Dermis microvascular lymphatic vessel endothelial cell (primary cell): ENCODE results near the gene INTS13. TPM values are rescaled to one million over a fixed set of nuclear protein-coding genes. Genes with fewer than 3 reads are reported as not detected.
"Not testable (repeated sequence)": the region's sequence is repeated elsewhere in the genome, so short reads cannot be mapped to it uniquely, and the experiment has no call there.

Source experiments
- DNase-seq, 2 donors: peaks; one replicate each; pipeline versions ENCODE4 v3.0.0 to v3.0.0-alpha.2; 2010; ENCODE audit warnings: low read depth in 2 of 2
- total RNA-seq: library from RNA; depleted of rRNA; stranded (reverse); fragments of >200 nt; gene quantifications from 2 replicates; pipeline ENCODE4 v1.2.1, GENCODE V29; 2014

INTS13 gene
- 18.2 and 22.7 TPM in 2 replicates for total RNA-seq

DNA sequence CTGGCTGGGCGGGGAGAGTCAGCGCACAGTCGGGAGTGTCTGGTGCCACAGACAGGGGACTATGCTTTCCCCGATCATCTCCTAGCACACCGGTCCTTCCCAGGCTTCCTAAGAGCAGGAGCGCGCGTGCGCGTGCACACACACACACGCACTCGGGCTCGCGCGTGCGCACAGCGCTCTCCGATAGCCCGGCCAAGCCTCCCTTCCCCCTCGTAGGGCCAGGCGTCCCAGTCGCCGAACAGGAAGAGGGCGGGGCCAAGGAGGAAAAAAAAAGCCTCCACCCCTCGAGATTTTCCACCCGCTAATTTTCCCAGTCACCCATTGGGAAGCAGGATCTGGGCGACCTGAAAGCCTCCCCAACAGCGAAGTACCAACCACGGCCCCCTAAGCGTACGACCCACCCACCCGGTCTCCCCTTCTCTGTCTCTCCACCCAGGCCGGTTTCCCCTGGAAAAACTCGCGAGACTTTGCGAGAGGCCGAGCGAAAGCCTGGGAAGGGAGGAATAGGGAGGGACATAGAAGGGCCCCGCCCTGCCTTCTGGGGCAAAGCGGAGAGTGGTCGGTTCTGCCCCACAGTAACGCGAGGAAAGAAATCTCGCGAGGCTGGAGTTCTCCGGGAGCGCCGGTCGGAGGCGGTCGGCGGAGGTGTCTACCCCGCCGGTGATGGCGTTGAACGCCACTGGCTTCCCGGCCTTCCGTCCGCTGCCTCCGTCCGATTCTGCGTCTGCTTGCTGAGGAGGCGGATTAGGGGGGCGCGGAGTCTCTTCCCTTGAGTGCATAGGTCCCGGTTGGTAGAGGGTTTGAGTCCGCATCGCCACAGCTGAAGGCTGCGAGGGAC lies at the start of gene INTS13, which contains the start of gene FGFR1OP2:
INTS13 (minus strand) TSS at position 119 of the 838 bp plus-strand sequence. CDS start 1,178 bp downstream, outside the sequence.
FGFR1OP2 (plus strand) TSS at position 608 of the 838 bp plus-strand sequence. CDS start 15,689 bp downstream, outside the sequence.
- peak; percentile 98 to 99 for DNase-seq

GRCh38 chr12:26982866-26983265 lies 45.1 kb upstream of the INTS13 start:
- DNase-seq, result no peak

- no peak for DNase-seq
These were observed 42.0 kb upstream of the INTS13 start for GRCh38 chr12:26979733-26980132.

- DNase-seq, result no peak
These were observed 41.0 kb upstream of the INTS13 start for GRCh38 chr12:26978801-26979200.

GRCh38 chr12:26976687-26977086 lies 38.9 kb upstream of the INTS13 start:
- no peak for DNase-seq

DNA sequence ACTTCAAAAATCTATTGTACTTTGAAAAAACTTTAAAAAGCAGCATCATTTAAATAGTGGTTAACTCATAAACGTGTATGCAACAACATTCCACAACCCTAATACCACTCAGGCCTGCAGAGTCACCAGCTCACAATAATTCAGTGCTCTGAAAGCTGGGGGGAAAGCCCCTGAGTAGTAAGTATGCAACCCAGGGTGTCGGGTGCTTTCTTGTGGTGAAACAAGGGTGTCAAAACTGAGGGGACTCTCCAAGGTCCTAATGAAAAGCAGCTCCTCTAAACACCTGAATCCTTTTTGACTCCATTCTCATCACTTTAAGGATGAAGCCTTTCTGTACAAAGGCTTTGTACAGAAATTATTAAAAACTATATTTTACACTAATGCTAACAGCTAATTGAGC lies 34.2 kb upstream of the INTS13 start:
- DNase-seq, result no peak

GRCh38 chr12:26970136-26970535 lies 32.4 kb upstream of the INTS13 start:
- no peak for DNase-seq

GRCh38 chr12:26966842-26967241 lies 29.1 kb upstream of the INTS13 start:
- DNase-seq, result no peak

DNA sequence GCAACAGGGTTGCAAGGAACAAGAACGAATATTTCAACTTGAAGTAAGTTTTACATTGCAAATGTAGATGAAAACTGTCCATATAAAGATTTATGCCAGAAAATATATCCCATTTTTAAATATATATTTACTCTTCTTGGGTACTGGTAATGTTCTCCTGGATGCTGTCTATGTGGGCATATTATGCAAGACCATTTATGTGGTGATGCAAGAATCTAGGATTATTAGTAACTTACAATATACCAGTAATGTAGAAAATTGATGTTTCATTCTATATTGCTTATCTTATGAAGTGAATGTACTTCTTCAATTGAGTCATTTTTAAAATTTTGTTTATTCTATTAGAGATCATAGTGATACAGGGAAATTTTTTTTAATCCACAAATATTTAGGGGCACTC lies 25.6 kb upstream of the INTS13 start:
- no peak for DNase-seq

GRCh38 chr12:26961803-26962202 lies 24.0 kb upstream of the INTS13 start:
- DNase-seq, result no peak

DNA sequence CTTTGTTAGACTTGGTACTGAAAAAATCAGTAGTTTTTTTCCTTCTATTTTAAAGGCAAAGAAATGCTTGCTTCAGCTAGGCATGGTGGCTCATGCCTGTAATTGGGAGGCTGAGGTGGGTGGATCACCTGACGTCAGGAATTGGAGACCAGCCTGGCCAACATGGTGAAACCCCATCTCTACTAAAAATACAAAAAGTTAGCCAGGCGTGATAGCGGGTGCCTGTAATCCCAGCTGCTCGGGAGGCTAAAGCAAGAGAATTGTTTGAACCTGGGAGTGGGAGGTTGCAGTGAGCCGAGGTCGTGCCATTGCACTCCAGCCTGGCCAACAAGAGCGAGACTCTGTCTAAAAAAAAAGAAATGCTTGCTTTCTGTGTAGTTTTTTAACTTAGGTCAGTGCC lies 23.6 kb upstream of the INTS13 start:
- not testable (repeated sequence) for DNase-seq

DNA sequence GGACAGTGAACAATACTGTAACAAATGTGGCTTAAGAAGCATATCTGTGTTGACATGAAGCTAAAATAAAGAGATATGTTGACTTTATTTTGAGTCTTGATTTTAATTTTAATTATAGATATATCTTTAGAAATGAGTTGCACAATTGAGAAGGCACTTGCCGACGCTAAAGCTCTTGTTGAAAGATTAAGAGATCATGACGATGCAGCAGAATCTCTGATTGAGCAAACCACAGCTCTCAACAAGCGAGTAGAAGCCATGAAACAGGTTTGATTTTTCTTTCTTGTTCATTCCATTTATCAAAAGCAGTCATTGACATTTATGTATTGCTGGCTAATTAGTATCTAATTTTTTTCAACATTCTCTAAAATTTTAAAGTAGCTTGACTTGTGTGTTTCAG lies 16.2 kb upstream of the INTS13 start:
- DNase-seq, result no peak

DNA sequence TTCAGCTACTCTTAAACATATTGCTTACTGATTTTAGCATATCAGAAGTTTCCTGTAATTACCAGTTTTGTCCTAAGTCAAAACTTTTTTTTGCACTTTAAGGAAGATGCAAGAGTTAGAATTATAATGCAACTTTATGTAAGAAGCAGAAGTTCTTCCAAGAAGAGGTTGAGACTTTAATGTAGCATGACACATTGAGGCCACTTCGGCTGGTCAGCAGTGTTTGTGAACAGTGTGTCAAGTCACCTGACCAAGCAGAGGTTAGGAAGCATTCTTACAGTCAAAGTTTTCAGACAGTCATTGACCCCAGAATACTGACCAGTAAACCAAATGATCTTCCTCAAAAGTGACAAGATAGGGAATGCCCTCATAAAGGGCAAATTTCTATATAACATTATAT lies 15.7 kb upstream of the INTS13 start:
- DNase-seq, result no peak

- DNase-seq, result no peak
These were observed 10.5 kb upstream of the INTS13 start for GRCh38 chr12:26948309-26948708.

DNA sequence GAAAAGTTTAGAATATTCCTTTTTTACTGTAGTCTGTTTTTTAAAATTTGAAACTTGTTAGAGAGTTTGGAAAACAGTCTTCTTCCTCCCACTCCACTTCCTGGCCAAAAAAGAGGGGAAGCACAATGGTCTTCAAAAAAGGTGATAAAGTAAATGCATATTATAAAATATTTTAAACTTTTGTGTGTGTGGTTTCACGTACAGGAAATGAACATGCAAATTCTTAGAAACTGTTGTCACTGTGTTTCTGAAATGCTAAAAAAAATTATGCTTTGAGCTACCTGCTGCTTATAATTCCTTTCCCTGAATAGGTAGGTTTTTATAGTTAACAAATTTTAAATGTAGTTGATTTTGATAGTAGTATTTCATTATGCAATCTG lies 3.4 kb upstream of the INTS13 start:
- peak in 1 of 2 donors; percentile 22 for DNase-seq

DNA sequence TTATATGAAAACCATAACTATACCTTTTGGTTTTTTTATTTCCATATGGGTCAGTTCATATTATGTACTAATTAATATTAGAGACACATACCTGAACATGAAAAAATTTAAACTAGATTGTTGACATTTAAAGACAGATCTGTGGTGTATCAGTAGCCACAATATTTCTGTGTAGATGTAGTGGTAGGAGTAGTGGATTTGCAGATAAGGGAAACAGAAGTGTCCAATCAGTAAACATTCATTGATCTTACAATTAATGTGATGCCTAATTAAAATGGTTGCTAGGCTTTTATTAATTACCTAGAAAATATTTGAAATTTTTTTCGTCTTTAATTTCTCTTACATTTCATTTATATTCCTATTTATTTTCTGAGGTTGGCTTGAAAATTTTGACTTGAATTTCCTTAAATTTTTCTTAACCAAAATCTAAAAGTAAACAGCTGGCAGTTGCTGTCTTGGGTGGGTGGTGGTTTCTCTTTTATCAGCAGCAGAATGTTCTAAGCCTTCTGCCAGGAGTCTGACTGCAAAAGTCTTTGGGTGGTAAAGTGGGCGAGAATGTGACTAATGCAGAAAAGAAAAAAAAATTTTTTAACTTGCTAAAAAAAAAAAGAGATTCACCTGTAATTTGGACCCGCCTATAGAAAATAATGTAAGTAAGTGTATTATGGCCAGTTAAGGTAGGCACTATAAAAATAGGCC lies 2.9 kb upstream of the INTS13 start:
- DNase-seq, result peak in 1 of 2 donors; percentile 22

DNA sequence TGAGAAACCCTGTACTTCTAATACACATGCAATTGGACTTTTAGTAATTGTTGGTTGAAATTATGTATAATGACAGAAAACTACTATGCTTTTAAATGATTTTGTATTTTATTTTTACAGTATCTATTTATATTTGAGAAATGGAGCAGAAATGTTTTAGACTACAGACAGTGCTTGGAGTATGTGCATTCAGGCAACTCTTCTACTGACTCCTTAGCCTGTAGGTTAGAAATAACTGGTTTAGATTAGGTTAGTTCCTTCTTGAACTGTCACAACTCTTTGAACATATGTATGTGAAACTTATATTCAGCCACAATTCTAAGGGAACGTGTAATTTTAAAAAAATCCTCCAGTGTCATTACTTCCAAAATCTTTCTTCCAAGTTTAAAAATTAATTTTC lies 2.2 kb upstream of the INTS13 start:
- DNase-seq, result no peak

- peak in 1 of 2 donors; percentile 22 for DNase-seq
These were observed 1.5 kb upstream of the INTS13 start for GRCh38 chr12:26939192-26939832.

DNA sequence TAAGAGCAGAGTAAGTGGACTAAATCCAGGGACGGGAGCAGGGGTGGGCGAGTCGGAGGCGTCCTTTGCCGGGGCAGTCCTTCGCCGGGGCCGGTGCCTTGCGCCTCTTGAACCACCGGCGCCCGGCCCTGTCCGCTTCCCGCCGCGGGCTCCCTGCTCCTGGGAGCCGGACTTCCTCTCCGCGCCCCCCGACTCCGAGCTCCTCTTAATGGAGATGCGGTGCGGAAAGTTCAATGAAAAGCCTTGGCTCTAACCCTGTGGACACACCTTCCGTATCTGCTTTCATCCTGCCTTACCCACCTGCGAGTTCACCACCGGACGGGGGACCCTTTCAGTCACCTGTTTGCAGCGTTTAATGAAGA lies 901 bp upstream of the INTS13 start:
- no peak for DNase-seq

DNA sequence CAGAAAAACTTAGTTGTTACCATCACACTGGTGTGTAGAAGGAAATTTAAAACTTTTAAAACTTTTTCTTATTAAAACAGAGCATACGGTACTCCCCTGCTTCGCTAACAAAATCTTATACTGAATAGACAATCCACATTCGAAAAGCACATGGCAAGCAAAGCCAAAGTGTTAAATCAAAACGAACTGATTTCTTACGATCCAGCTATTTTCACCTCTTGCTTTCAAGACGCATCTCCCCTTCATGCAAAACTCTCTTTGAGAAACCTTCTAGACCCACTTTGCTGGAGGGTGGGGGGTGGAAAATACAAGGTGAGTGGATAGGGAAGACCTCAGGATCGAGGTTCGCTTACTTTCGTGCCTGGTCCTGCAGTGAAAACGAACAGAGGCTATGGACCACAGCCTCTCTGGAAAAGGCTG lies 328 bp downstream of the INTS13 start:
- no peak for DNase-seq

- no peak for DNase-seq
These were observed 980 bp downstream of the INTS13 start for GRCh38 chr12:26936559-26937442.
